Activated T-cell treated with anti-CD3 and anti-CD28 coated beads for 4 hours (primary cell): ENCODE results near the gene TAF8.

Experiments used
- DNase-seq: peaks from one replicate; pipeline ENCODE4 v3.0.0-alpha.2; 2020

The TAF8 gene

GRCh38 chr6:42125663-42126062 is 75.3 kb downstream of the TAF8 start:
- no peak for DNase-seq

GRCh38 chr6:42128460-42129359 is 78.4 kb downstream of the TAF8 start:
- DNase-seq = no peak

GRCh38 chr6:42129360-42129676 is 79.0 kb downstream of the TAF8 start:
- no peak for DNase-seq

GRCh38 chr6:42131531-42131930 is 81.2 kb downstream of the TAF8 start:
- DNase-seq = no peak

GRCh38 chr6:42133926-42134325 is 83.6 kb downstream of the TAF8 start:
- DNase-seq = no peak

- DNase-seq = no peak
Measured at GRCh38 chr6:42135161-42135560, 84.8 kb downstream of the TAF8 start.

GRCh38 chr6:42135722-42136121 is 85.4 kb downstream of the TAF8 start:
- DNase-seq = no peak

GRCh38 chr6:42136508-42137193 is 86.3 kb downstream of the TAF8 start:
- DNase-seq = peak; percentile 4
